PC-3 (cell line): ENCODE data around the gene IRF8. TPM values are rescaled to one million over a fixed set of nuclear protein-coding genes. Genes with fewer than 3 reads are reported as not detected.
A peak's percentile ranks its signal among the peaks of the same experiment; 100 is the strongest.

Experiments
- ATAC-seq: fragments of 200-7000 bp; cut with Tn5 transposase; 2 replicates; pipeline ENCODE4 v1.9.1; 2020; ENCODE audit warnings: mild to moderate bottlenecking, moderate library complexity
- BruUV-seq: library from RNA; stranded (reverse); fragments of 400-500 nt; replicated peaks from 2 replicates; lab custom pipeline; 2021; lab: Mats Ljungman, UMichigan
- CTCF ChIA-PET: fragments of 300-600 bp; sonication (Branson Sonifier 250); formaldehyde crosslinking; loops from one replicate; lab custom pipeline; 2022; ENCODE audit warnings: antibody characterized with exemption; lab: Charles Lee
- POLR2A ChIA-PET: fragments of 300-600 bp; sonication (Branson Sonifier 250); formaldehyde crosslinking; loops from one replicate; lab custom pipeline; 2022; ENCODE audit warnings: antibody characterized with exemption; ENCODE audit not compliant: unreplicated experiment; lab: Charles Lee
- DNase-seq: peaks from one replicate; pipeline ENCODE4 v3.0.0-alpha.2; 2015
- H2AFZ ChIP-seq: fragments of 300-600 bp; sonication (generic); 2 replicates; pipeline ENCODE4 v1.6.0; 2016; ENCODE audit warnings: antibody characterized with exemption, low read length
- H3F3A ChIP-seq: fragments of 300-600 bp; sonication (generic); one replicate; pipeline ENCODE4 v1.6.0; 2017; ENCODE audit warnings: antibody characterized with exemption, low read length, control low read depth, mild to moderate bottlenecking; ENCODE audit not compliant: unreplicated experiment
- H3K27ac ChIP-seq: fragments of 300-600 bp; sonication (generic); 2 replicates; pipeline ENCODE4 v1.5.1; 2016; ENCODE audit warnings: mild to moderate bottlenecking, low read length
- H3K27me3 ChIP-seq: fragments of 300-600 bp; sonication (generic); 2 replicates; pipeline ENCODE4 v1.6.1; 2016; ENCODE audit warnings: low read length, mixed read lengths
- H3K36me3 ChIP-seq: fragments of 300-600 bp; sonication (generic); 2 replicates; pipeline ENCODE4 v1.6.1; 2016; ENCODE audit warnings: low read depth, mixed run types, low read length, mixed read lengths
- H3K4me1 ChIP-seq: fragments of 300-600 bp; sonication (generic); 2 replicates; pipeline ENCODE4 v1.5.1; 2016; ENCODE audit warnings: low read length; ENCODE audit not compliant: insufficient read depth
- H3K4me2 ChIP-seq: fragments of 300-600 bp; sonication (generic); 2 replicates; pipeline ENCODE4 v1.6.0; 2016; ENCODE audit warnings: low read length
- H3K4me3 ChIP-seq: fragments of 300-600 bp; sonication (generic); 2 replicates; pipeline ENCODE4 v1.5.1; 2016; ENCODE audit warnings: mild to moderate bottlenecking, low read length, mixed read lengths
- H3K79me2 ChIP-seq: fragments of 300-600 bp; sonication (generic); 2 replicates; pipeline ENCODE4 v1.6.1; 2017; ENCODE audit warnings: low read length, mixed read lengths
- H3K9ac ChIP-seq: fragments of 300-600 bp; sonication (generic); 2 replicates; pipeline ENCODE4 v1.6.0; 2016; ENCODE audit warnings: mild to moderate bottlenecking, low read length
- H3K9me2 ChIP-seq: fragments of 300-600 bp; sonication (generic); replicated peaks from 2 replicates; pipeline ENCODE4 v1.6.1; 2016; ENCODE audit warnings: mixed run types, low read length, mixed read lengths
- H3K9me3 ChIP-seq: fragments of 300-600 bp; sonication (generic); 2 replicates; pipeline ENCODE4 v1.6.1; 2016; ENCODE audit warnings: low read length, mixed read lengths
- H4K20me1 ChIP-seq: fragments of 300-600 bp; sonication (generic); 2 replicates; pipeline ENCODE4 v1.6.1; 2016; ENCODE audit warnings: low read length, mixed read lengths
- CTCF ChIP-seq: fragments of 300-600 bp; sonication (generic); conservative IDR thresholded peaks from 2 replicates; pipeline ENCODE4 v1.5.1; 2017; ENCODE audit warnings: antibody characterized with exemption, low read depth, mild to moderate bottlenecking, low read length
- EZH2 ChIP-seq: fragments of 300-600 bp; sonication (generic); IDR thresholded peaks from one replicate; pipeline ENCODE4 v1.6.1; 2017; ENCODE audit warnings: antibody characterized with exemption, mild to moderate bottlenecking, low read length; ENCODE audit not compliant: unreplicated experiment
- EZH2phosphoT487 ChIP-seq: fragments of 300-600 bp; sonication (generic); IDR thresholded peaks from 2 replicates; pipeline ENCODE4 v1.6.1; 2018; ENCODE audit warnings: mild to moderate bottlenecking, antibody characterized with exemption, low read length, borderline replicate concordance
- intact Hi-C: fragments of 100-400 bp; cut with micrococcal nuclease; formaldehyde crosslinking; loops from 2 replicates; pipeline ENCODE4 v1.9.0; 2023
- total RNA-seq: library from RNA; depleted of rRNA; stranded (reverse); fragments of >200 nt; gene quantifications from 2 replicates; pipeline ENCODE4 v1.2.3, GENCODE V29; 2014

IRF8 gene
- total RNA-seq, 1 experiment from 2014 or later = not detected

- ChIA-PET POLR2A (no interaction called here), CTCF (no interaction called here)
- H3K4me1 ChIP-seq = no peaks in the 10 kb centered on the region
- BruUV-seq = no TSS peak
- H3K36me3 ChIP-seq = no peaks in the 10 kb centered on the region
- no peak overlapping the region for H2AFZ ChIP-seq
- intact Hi-C loops = no loop called here
- H3K4me3 ChIP-seq = no peak overlapping the region
- no peak overlapping the region for H3K9ac ChIP-seq
- no peaks in the 10 kb centered on the region for H3K9me2 ChIP-seq
- H3K27me3 ChIP-seq = peaks cover 16% of the 10 kb centered on the region; the same call in 1 of the 2 replicates
- TF ChIP-seq EZH2 = no peak
- no peak for TF ChIP-seq EZH2phosphoT487
- no peak for TF ChIP-seq CTCF
- ATAC-seq (no peak), DNase-seq (no peak)
- H3F3A ChIP-seq = no peaks in the 10 kb centered on the region
- no peaks in the 10 kb centered on the region for H3K79me2 ChIP-seq
- H3K4me2 ChIP-seq = no peak overlapping the region
- no peaks in the 10 kb centered on the region for H3K9me3 ChIP-seq
- H3K27ac ChIP-seq = no peak overlapping the region
- H4K20me1 ChIP-seq = no peaks in the 10 kb centered on the region
Measured at GRCh38 chr16:85969591-85969990, 70.6 kb downstream of the IRF8 start.

- Histone ChIP-seq H3K4me1 (no peaks in the 10 kb centered on the region), H3K9me3 (no peaks in the 10 kb centered on the region), H3K4me3 (no peak overlapping the region), H3K4me2 (no peak overlapping the region), H3K27me3 (peaks cover 18% of the 10 kb centered on the region; the same call in 1 of the 2 replicates), H3F3A (no peaks in the 10 kb centered on the region), H3K79me2 (no peaks in the 10 kb centered on the region), H2AFZ (no peak overlapping the region), H3K9me2 (no peaks in the 10 kb centered on the region), H3K27ac (no peak overlapping the region), H3K9ac (no peak overlapping the region), H4K20me1 (no peaks in the 10 kb centered on the region), H3K36me3 (no peaks in the 10 kb centered on the region)
- intact Hi-C loops = no loop called here
- ChIA-PET POLR2A (no interaction called here), CTCF (no interaction called here)
- DNase-seq (no peak), ATAC-seq (no peak)
- no TSS peak for BruUV-seq
- TF ChIP-seq EZH2 = no peak
- TF ChIP-seq EZH2phosphoT487 = no peak
- no peak for TF ChIP-seq CTCF
Measured at GRCh38 chr16:85970016-85970733, 71.2 kb downstream of the IRF8 start.

- TF ChIP-seq CTCF (no peak), EZH2phosphoT487 (no peak), EZH2 (no peak)
- no peaks in the 10 kb centered on the region for H3K36me3 ChIP-seq
- no TSS peak for BruUV-seq
- no peaks in the 10 kb centered on the region for H3K79me2 ChIP-seq
- intact Hi-C loops = no loop called here
- no peak overlapping the region for H3K4me2 ChIP-seq
- H3F3A ChIP-seq = no peaks in the 10 kb centered on the region
- H3K4me1 ChIP-seq = no peaks in the 10 kb centered on the region
- DNase-seq (peak; percentile 25), ATAC-seq (no peak)
- CTCF ChIA-PET = no interaction called here
- POLR2A ChIA-PET = no interaction called here
- H4K20me1 ChIP-seq = no peaks in the 10 kb centered on the region
- H3K9me3 ChIP-seq = no peaks in the 10 kb centered on the region
- H3K27ac ChIP-seq = no peak overlapping the region
- H3K4me3 ChIP-seq = no peak overlapping the region
- peaks cover 24% of the 10 kb centered on the region for H3K27me3 ChIP-seq
- no peak overlapping the region for H3K9ac ChIP-seq
- no peak overlapping the region for H2AFZ ChIP-seq
- H3K9me2 ChIP-seq = no peaks in the 10 kb centered on the region
Measured at GRCh38 chr16:85970738-85971137, 71.8 kb downstream of the IRF8 start.
